ENCODE results near the gene AGBL4.

GRCh38 chr1:48715921-48716320, 1307.8 kb downstream of the AGBL4 start:
- TF ChIP-seq EP300 (IDR thresholded peaks at IDR 0.05; ENCODE audit: borderline replicate concordance) (no peak), TEAD4 (IDR thresholded peaks at IDR 0.05) (no peak), RAD21 (IDR thresholded peaks at IDR 0.05; ENCODE audit: low read depth) (no peak), FOXM1 (IDR thresholded peaks at IDR 0.05; ENCODE audit: borderline replicate concordance, low read depth) (no peak), MAX (IDR thresholded peaks at IDR 0.05) (no peak), YY1 (IDR thresholded peaks at IDR 0.05; ENCODE audit: low read depth) (no peak), CEBPB (IDR thresholded peaks at IDR 0.05) (no peak), CREB1 (IDR thresholded peaks at IDR 0.05; ENCODE audit: low read depth) (no peak), TCF12 (IDR thresholded peaks at IDR 0.05; ENCODE audit: low read depth) (no peak), USF1 (IDR thresholded peaks at IDR 0.05) (no peak), TAF1 (IDR thresholded peaks at IDR 0.05; ENCODE audit: low read depth) (no peak), ZBTB7A (IDR thresholded peaks at IDR 0.05; ENCODE audit: low read depth) (no peak), REST (IDR thresholded peaks at IDR 0.05; ENCODE audit: low read depth) (no peak), NFIC (IDR thresholded peaks at IDR 0.05) (no peak)

Data from Ishikawa (cell line).